ENCODE measurements around the gene OR1N2.
"Not testable (repeated sequence)": the region's sequence is repeated elsewhere in the genome, so short reads cannot be mapped to it uniquely, and the experiment has no call there.

The OR1N2 gene

DNA sequence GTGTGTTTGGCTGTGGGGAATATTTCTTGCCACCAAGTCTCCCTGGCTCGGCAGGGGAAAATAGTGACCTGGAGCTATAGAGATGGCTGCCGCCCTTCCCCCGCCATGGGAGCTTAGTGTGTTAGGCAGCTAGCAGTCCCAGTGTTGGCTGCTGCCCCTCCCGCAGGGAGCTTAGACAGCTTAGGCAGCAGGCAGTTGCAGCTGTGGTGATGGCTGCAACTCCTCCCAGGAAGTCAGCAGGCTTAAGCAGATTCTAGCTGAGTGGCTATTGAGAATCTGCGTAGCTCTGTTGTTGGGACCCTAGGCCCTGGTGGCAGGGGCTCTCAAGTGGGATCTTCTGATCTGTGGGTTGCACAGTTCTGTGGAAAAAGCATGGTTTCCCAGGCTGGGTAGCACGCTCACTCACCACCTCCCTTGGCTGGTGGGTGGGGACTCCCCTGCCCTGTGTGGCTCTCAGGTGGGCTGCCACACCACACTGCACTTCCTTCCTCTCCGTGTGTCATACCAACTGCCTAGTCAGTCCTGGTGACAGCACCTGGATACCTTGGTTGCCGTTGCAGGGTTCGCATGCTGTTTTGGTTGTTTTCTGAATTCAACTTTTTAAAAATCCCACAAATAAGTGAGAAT lies 9.3 kb downstream of the OR1N2 start:
- TF ChIP-seq POLR2A (IDR thresholded peaks at IDR 0.05; ENCODE audit: low read length) (no peak), GATA1 (IDR thresholded peaks at IDR 0.05; ENCODE audit: low read depth, low read length) (no peak)
- DNase-seq, result no peak

DNA sequence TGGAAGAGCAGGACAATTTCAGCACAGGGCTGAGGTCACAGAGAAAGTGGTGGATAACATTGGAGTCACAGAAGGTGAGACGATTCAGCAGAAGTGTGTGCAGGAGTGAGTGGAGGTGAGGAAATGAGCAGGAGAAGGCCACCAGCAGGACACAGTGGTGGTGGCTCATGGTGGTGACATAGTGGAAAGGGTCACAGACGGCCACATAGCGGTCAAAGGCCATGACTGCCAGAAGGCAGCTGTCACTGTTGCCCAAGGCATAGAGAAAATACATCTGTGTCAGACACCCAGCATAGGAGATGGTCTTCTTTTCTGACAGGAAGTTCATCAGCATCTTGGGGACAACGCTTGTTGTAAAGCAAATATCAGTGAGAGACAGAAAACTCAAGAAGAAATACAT lies 15.0 kb downstream of the OR1N2 start:
- DNase-seq, result no peak
- TF ChIP-seq POLR2A (IDR thresholded peaks at IDR 0.05; ENCODE audit: low read length) (no peak), GATA1 (IDR thresholded peaks at IDR 0.05; ENCODE audit: low read depth, low read length) (no peak)

DNA sequence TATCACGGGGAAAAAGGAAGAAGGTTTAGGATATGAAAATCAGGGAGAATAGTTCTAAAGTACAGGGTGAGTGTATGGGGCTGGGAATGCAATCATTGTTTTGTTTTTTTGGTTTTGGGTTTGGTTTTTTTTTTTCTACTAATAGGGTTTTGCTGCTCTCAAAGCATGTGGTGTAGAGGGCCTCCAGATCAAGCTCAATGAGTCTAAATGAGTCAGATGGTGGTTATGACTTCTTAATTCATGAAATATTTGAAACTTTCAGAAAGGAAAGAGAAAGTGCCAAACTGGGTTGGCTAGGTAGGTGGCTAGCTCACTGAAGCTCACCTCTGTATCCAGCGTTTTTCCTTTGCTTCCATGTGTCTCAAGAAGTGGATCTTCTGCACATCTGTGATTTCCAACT lies 19.5 kb downstream of the OR1N2 start:
- TF ChIP-seq GATA1 (IDR thresholded peaks at IDR 0.05; ENCODE audit: low read depth, low read length) (no peak), POLR2A (IDR thresholded peaks at IDR 0.05; ENCODE audit: low read length) (no peak)

DNA sequence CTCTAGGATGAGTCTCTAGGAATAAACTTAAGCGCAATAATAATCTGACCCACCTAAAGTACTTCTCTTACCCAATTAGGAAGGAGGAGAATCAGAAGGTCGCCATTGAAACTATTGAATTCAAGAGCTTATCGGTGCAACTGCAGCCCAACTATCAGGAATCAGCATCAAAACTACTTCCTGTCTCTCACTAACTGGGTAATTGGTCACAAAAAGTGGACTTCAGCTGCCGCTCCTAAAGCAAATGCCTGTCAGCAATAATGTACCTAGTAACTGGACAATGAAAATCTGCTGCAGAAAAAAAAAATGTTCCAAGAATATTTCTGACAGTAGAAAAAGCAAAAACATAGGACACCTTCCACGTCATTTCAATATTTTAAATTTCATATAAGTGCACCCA lies 27.0 kb downstream of the OR1N2 start:
- no peak for TF ChIP-seq POLR2A (IDR thresholded peaks at IDR 0.05; ENCODE audit: low read length)
- no peak for TF ChIP-seq GATA1 (IDR thresholded peaks at IDR 0.05; ENCODE audit: low read depth, low read length)
- peak in 1 of 2 experiments; percentile 2 for DNase-seq

More for the DNA sequence above, 19.5 kb downstream of the OR1N2 start:
- no peak for DNase-seq

DNA sequence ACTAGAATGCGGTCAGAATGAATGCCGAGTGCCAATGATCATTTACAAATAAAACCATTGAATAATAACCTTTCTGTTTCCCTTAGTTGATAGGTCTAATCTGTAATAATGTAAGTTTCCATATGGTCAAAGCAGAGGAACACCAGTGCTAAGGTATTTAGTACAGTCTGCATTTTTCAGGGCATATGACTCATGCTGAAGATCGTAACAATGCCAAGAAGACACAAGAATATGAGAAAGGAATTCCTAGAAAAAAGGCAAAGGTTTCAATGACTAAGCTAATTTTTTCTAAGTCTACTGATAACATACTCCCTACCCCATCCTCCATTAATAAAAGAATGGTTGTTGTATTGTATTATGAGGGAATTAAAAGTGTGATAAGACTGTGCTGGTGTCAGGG lies 27.4 kb downstream of the OR1N2 start:
- TF ChIP-seq POLR2A (IDR thresholded peaks at IDR 0.05; ENCODE audit: low read length), result no peak
- no peak for TF ChIP-seq GATA1 (IDR thresholded peaks at IDR 0.05; ENCODE audit: low read depth, low read length)

DNA sequence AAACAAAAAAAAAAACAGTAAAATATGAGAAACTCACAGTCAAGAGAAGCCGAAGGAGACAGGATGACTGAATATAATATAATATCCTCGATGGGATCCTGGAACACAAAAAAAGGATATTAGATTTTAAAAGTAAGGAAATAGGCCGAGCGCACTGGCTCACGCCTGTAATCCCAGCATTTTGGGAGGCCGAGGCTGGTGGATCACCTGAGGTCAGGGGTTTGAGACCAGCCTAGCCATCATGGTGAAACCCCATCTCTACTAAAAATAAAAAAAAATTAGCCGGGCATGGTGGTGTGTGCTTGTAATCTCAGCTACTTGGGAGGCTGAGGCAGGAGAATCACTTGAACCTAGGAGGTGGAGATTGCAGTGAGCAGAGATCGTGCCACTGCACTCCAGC lies 30.4 kb downstream of the OR1N2 start, which contains the start of gene OR1L8:
Gene OR1L8, minus strand, starts transcription at position 101 of the 400 bp plus-strand sequence. CDS start 14,907 bp downstream, outside the sequence.
- DNase-seq, result not testable (repeated sequence)

More for the DNA sequence above, 27.4 kb downstream of the OR1N2 start:
- DNase-seq, result no peak
